Lower leg skin (tissue), 3 donors: ENCODE data around the gene MTIF2.

ENCODE experiments used
- POLR2A ChIP-seq, 2 donors: fragments of 450-650 bp; IDR thresholded peaks; one replicate each; pipeline ENCODE4 v1.6.1; 2016 to 2017; ENCODE audit warnings: antibody characterized with exemption in 2 of 2, mild to moderate bottlenecking in 1 of 2, moderate library complexity in 1 of 2
- TF ChIP-seq, protein P1 (sequence below), 3 donors: fragments of 450-650 bp; IDR thresholded peaks; one replicate each; pipeline ENCODE4 v1.5.1; 2016; ENCODE audit warnings: antibody characterized with exemption in 3 of 3, mild to moderate bottlenecking in 3 of 3, moderate library complexity in 2 of 3

DNA sequence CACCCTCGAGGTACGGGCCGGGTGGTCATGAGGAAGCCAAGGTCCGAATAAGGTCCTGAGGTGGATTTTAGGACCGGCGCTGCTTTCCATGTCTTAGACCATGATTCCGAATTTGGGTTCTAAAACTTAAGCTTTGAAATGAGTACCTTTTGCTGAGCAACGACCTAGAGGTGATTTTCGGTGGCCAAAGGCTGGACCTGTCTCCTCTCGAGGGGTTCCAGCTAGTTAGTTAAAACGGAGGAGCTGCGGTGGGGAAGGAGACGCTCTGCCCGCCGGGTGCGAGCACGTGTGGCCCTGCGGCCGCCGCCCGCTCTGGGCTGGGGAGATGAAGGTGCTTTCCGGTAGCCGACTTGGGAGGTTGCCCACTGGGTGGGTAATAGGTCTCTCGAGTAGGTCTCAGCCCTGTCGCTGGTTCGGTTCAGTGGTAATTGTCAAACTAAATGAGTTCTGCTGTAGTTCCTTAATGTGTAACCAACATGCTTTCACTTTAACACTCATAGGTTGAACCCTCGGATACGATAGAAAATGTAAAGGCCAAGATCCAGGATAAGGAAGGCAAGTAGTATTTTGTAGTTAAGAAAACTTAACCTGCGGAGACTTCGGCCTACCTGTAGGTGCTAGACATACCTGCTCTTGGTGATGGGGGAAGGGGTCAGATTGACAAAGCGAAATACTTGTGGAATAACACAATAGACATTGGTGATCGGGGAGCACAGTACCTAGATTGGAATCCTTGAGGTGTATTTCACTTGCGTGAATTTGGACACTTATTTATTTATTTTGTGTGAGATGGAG, 36.0 kb downstream of the MTIF2 start:
- TF ChIP-seq, protein P1, sequence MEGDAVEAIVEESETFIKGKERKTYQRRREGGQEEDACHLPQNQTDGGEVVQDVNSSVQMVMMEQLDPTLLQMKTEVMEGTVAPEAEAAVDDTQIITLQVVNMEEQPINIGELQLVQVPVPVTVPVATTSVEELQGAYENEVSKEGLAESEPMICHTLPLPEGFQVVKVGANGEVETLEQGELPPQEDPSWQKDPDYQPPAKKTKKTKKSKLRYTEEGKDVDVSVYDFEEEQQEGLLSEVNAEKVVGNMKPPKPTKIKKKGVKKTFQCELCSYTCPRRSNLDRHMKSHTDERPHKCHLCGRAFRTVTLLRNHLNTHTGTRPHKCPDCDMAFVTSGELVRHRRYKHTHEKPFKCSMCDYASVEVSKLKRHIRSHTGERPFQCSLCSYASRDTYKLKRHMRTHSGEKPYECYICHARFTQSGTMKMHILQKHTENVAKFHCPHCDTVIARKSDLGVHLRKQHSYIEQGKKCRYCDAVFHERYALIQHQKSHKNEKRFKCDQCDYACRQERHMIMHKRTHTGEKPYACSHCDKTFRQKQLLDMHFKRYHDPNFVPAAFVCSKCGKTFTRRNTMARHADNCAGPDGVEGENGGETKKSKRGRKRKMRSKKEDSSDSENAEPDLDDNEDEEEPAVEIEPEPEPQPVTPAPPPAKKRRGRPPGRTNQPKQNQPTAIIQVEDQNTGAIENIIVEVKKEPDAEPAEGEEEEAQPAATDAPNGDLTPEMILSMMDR (IDR thresholded peaks at IDR 0.05), result no peak
- no peak for TF ChIP-seq POLR2A (IDR thresholded peaks at IDR 0.05)
